Measurements from ENCODE around the gene IGF2.

Gene IGF2

GRCh38 chr11:2175659-2176058, 36.5 kb upstream of the IGF2 start:
- TF ChIP-seq ZFX (IDR thresholded peaks at IDR 0.05; ENCODE audit: borderline replicate concordance): no peak
- no peak for TF ChIP-seq CTCF (IDR thresholded peaks at IDR 0.05)
- H3K27ac ChIP-seq: no peak overlapping the region

GRCh38 chr11:2174361-2174760, 35.2 kb upstream of the IGF2 start:
- TF ChIP-seq ZFX (IDR thresholded peaks at IDR 0.05; ENCODE audit: borderline replicate concordance): no peak
- TF ChIP-seq CTCF (IDR thresholded peaks at IDR 0.05): no peak
- no peak overlapping the region for H3K27ac ChIP-seq

- no peak overlapping the region for H3K27ac ChIP-seq
- TF ChIP-seq ZFX (IDR thresholded peaks at IDR 0.05; ENCODE audit: borderline replicate concordance): no peak
- no peak for TF ChIP-seq CTCF (IDR thresholded peaks at IDR 0.05)
These were observed 34.6 kb upstream of the IGF2 start for GRCh38 chr11:2173761-2174160.

GRCh38 chr11:2173150-2173693, 34.0 kb upstream of the IGF2 start:
- no peak overlapping the region for H3K27ac ChIP-seq
- TF ChIP-seq ZFX (IDR thresholded peaks at IDR 0.05; ENCODE audit: borderline replicate concordance): no peak
- TF ChIP-seq CTCF (IDR thresholded peaks at IDR 0.05): peak; percentile 64

GRCh38 chr11:2172676-2173075, 33.5 kb upstream of the IGF2 start:
- no peak for TF ChIP-seq CTCF (IDR thresholded peaks at IDR 0.05)
- no peak for TF ChIP-seq ZFX (IDR thresholded peaks at IDR 0.05; ENCODE audit: borderline replicate concordance)
- H3K27ac ChIP-seq: no peak overlapping the region

- TF ChIP-seq ZFX (IDR thresholded peaks at IDR 0.05; ENCODE audit: borderline replicate concordance): no peak
- TF ChIP-seq CTCF (IDR thresholded peaks at IDR 0.05): no peak
- H3K27ac ChIP-seq: no peak within 1 kb of the TSS
These were observed 32.4 kb upstream of the IGF2 start, which contains the start of gene TH for GRCh38 chr11:2171591-2172003. Gene TH (minus strand): TSS chr11:2171815. CDS start chr11:2171786, 29 bp downstream.

GRCh38 chr11:2169626-2170570, 30.7 kb upstream of the IGF2 start:
- no peak overlapping the region for H3K27ac ChIP-seq
- TF ChIP-seq ZFX (IDR thresholded peaks at IDR 0.05; ENCODE audit: borderline replicate concordance): no peak
- no peak for TF ChIP-seq CTCF (IDR thresholded peaks at IDR 0.05)

Data from 22Rv1 (cell line).